HepG2 (cell line): Measurements from ENCODE around the gene GPR15. TPM values are rescaled to one million over a fixed set of nuclear protein-coding genes. Genes with fewer than 3 reads are reported as not detected.

Experiments used
- ATAC-seq: fragments of 200-7000 bp; cut with Tn5 transposase; 3 replicates; pipeline ENCODE4 v1.9.1; 2020; ENCODE audit warnings: mild to moderate bottlenecking, moderate library complexity
- BruUV-seq: library from RNA; stranded (reverse); fragments of 400-500 nt; replicated peaks from 2 replicates; lab custom pipeline; 2021; lab: Mats Ljungman, UMichigan
- CTCF ChIA-PET: fragments of 300-600 bp; formaldehyde crosslinking; extraction: SDS; loops from one replicate; lab custom pipeline; 2021; ENCODE audit warnings: low total read pairs, inconsistent platforms, low intra/inter-chr PET ratio; lab: Yijun Ruan, JAX
- POLR2A ChIA-PET: fragments of 350-600 bp; sonication (Branson Sonifier 250); formaldehyde crosslinking; loops from one replicate; lab custom pipeline; 2020; ENCODE audit warnings: antibody characterized with exemption, inconsistent platforms; lab: Yijun Ruan, JAX
- DNase-seq: peaks from one replicate; pipeline ENCODE4 v3.0.0-alpha.2; 2015; ENCODE audit warnings: low spot score
- FAIRE-seq: peaks from 3 replicates; lab custom pipeline; 2011; peaks lifted over from hg19 to GRCh38; lab: Jason Lieb, UNC
- H2AFZ ChIP-seq: one replicate; pipeline ENCODE4 v1.6.1; 2011; ENCODE audit warnings: low read length, inconsistent platforms
- H3K27ac ChIP-seq: fragments of 300-600 bp; 3 replicates; pipeline ENCODE4 v1.8.0; 2011; ENCODE audit warnings: mixed run types, mild to moderate bottlenecking, mixed read lengths, low read length, inconsistent platforms; ENCODE audit not compliant: insufficient read depth; ENCODE audit errors: extremely low read length
- H3K27me3 ChIP-seq, 2 experiments: fragments of 200-600 bp in 1 of 2; 2 replicates in 1 of 2; 3 replicates in 1 of 2; pipeline versions ENCODE4 v1.6.0 to v1.8.0; 2011; ENCODE audit warnings: low read length in 2 of 2, mild to moderate bottlenecking in 2 of 2, moderate library complexity in 2 of 2, inconsistent platforms in 1 of 2; ENCODE audit not compliant: insufficient read depth in 2 of 2, control insufficient read depth in 1 of 2
- H3K36me3 ChIP-seq, 2 experiments: fragments of 200-600 bp in 1 of 2; replicated peaks in 1 of 2; 2 replicates in 1 of 2; 3 replicates in 1 of 2; pipeline versions ENCODE4 v1.5.1 to v1.8.0; 2011; ENCODE audit warnings: low read length in 2 of 2, inconsistent platforms in 1 of 2; ENCODE audit not compliant: insufficient read depth in 2 of 2, control insufficient read depth in 1 of 2
- H3K4me1 ChIP-seq: 2 replicates; pipeline ENCODE4 v1.5.1; 2012; ENCODE audit warnings: low read length, inconsistent platforms; ENCODE audit not compliant: insufficient read depth
- H3K4me2 ChIP-seq: 2 replicates; pipeline ENCODE4 v1.6.0; 2011; ENCODE audit warnings: low read depth, low read length, inconsistent platforms
- H3K4me3 ChIP-seq, 3 experiments: fragments of 200-600 bp in 1 of 3; sonication (generic), shearing (Covaris generic) in 1 of 3; replicated peaks in 1 of 3; 2 replicates each; pipeline ENCODE4 v1.5.1; 2011 to 2016; ENCODE audit warnings: low read length in 3 of 3, inconsistent platforms in 2 of 3, low read depth in 2 of 3, mild to moderate bottlenecking in 2 of 3, control low read depth in 1 of 3, mixed read lengths in 1 of 3; ENCODE audit not compliant: insufficient read depth in 1 of 3
- H3K79me2 ChIP-seq: one replicate; pipeline ENCODE4 v1.6.1; 2011; ENCODE audit warnings: low read length, inconsistent platforms; ENCODE audit not compliant: insufficient read depth
- H3K9ac ChIP-seq: 2 replicates; pipeline ENCODE4 v1.6.0; 2011; ENCODE audit warnings: mild to moderate bottlenecking, low read depth, low read length, inconsistent platforms; ENCODE audit not compliant: insufficient read depth
- H3K9me3 ChIP-seq: 2 replicates; pipeline ENCODE4 v1.5.1; 2012; ENCODE audit warnings: mild to moderate bottlenecking, low read length
- H4K20me1 ChIP-seq: 2 replicates; pipeline ENCODE4 v1.6.0; 2011; ENCODE audit warnings: inconsistent platforms, mild to moderate bottlenecking, low read length, moderate library complexity; ENCODE audit not compliant: insufficient read depth
- HES4 ChIP-seq: sonication (generic); formaldehyde crosslinking; IDR thresholded peaks from 2 replicates; pipeline ENCODE4 v1.9.0; 2021; ENCODE audit warnings: mild to moderate bottlenecking, missing genetic modification reagents, borderline replicate concordance
- KLF16 ChIP-seq, 2 experiments: sonication (generic) in 1 of 2; formaldehyde crosslinking in 1 of 2; IDR thresholded peaks; 2 replicates each; pipeline versions ENCODE4 v1.6.1 to v1.8.0; 2016 to 2023; ENCODE audit warnings: missing genetic modification reagents in 2 of 2, missing compliant biosample characterization in 1 of 2
- KMT2B ChIP-seq: IDR thresholded peaks from 2 replicates; pipeline ENCODE4 v1.6.1; 2016; ENCODE audit warnings: missing genetic modification reagents, missing compliant biosample characterization
- NPAS2 ChIP-seq: sonication (generic); formaldehyde crosslinking; IDR thresholded peaks from 2 replicates; pipeline ENCODE4 v1.8.0; 2022; ENCODE audit warnings: mild to moderate bottlenecking, missing genetic modification reagents, borderline replicate concordance
- PAX8 ChIP-seq: sonication (generic); formaldehyde crosslinking; IDR thresholded peaks from 2 replicates; pipeline ENCODE4 v1.8.0; 2022; ENCODE audit warnings: mild to moderate bottlenecking, missing genetic modification reagents, borderline replicate concordance
- PITX1 ChIP-seq: sonication (generic); formaldehyde crosslinking; IDR thresholded peaks from 2 replicates; pipeline ENCODE4 v1.5.1; 2020; ENCODE audit warnings: mild to moderate bottlenecking, missing genetic modification reagents
- POLR2G ChIP-seq: fragments of 200-400 bp; formaldehyde crosslinking; IDR thresholded peaks from 2 replicates; pipeline ENCODE4 v1.6.1; 2018; ENCODE audit warnings: mild to moderate bottlenecking, low read depth, low read length, moderate library complexity
- SAP130 ChIP-seq: IDR thresholded peaks from 2 replicates; pipeline ENCODE4 v1.6.1; 2016; ENCODE audit warnings: low read depth
- SETDB1 ChIP-seq: sonication (generic); formaldehyde crosslinking; IDR thresholded peaks from 2 replicates; pipeline ENCODE4 v1.5.1; 2020; ENCODE audit warnings: missing genetic modification reagents, mild to moderate bottlenecking, borderline replicate concordance
- SKI ChIP-seq: fragments of 450-650 bp; IDR thresholded peaks from one replicate; pipeline ENCODE4 v1.6.1; 2018; ENCODE audit warnings: mild to moderate bottlenecking; ENCODE audit not compliant: partially characterized antibody
- SMARCC2 ChIP-seq: fragments of 450-650 bp; IDR thresholded peaks from 2 replicates; pipeline ENCODE4 v1.6.1; 2017; ENCODE audit warnings: antibody characterized with exemption, mild to moderate bottlenecking
- THAP11 ChIP-seq: IDR thresholded peaks from 2 replicates; pipeline ENCODE4 v1.6.1; 2016; ENCODE audit warnings: missing biosample characterization, missing genetic modification reagents
- ZBTB39 ChIP-seq: sonication (generic); formaldehyde crosslinking; IDR thresholded peaks from 2 replicates; pipeline ENCODE4 v1.5.0; 2020; ENCODE audit warnings: missing genetic modification reagents
- ZNF20 ChIP-seq: sonication (generic); formaldehyde crosslinking; IDR thresholded peaks from 2 replicates; pipeline ENCODE4 v1.4.0; 2020; ENCODE audit warnings: mild to moderate bottlenecking, moderate library complexity, missing genetic modification reagents
- ZNF605 ChIP-seq: sonication (generic); formaldehyde crosslinking; IDR thresholded peaks from 2 replicates; pipeline ENCODE4 v1.8.0; 2022; ENCODE audit warnings: mild to moderate bottlenecking, missing genetic modification reagents
- ZNF703 ChIP-seq: sonication (generic); formaldehyde crosslinking; IDR thresholded peaks from 2 replicates; pipeline ENCODE4 v1.5.1; 2020; ENCODE audit warnings: missing genetic modification reagents, mild to moderate bottlenecking, moderate library complexity, borderline replicate concordance
- ZNF709 ChIP-seq: sonication (generic); formaldehyde crosslinking; IDR thresholded peaks from 2 replicates; pipeline ENCODE4 v1.5.0; 2020; ENCODE audit warnings: mild to moderate bottlenecking, missing genetic modification reagents
- ZNF747 ChIP-seq: sonication (generic); formaldehyde crosslinking; IDR thresholded peaks from 2 replicates; pipeline ENCODE4 v1.8.1; 2023; ENCODE audit warnings: missing genetic modification reagents, mild to moderate bottlenecking, borderline replicate concordance
- WGBS: methylation state at CpG from one replicate; pipeline ENCODE4 v1.1.6; 2017; ENCODE audit warnings: low lambda C conversion rate; 5-methylcytosine and 5-hydroxymethylcytosine counted together
- in situ Hi-C: cut with HindIII; loops from 2 replicates; pipeline ENCODE4 v1.10.0; 2017; ENCODE audit warnings: low pct_unique_long_range_greater_than_20kb; ENCODE audit not compliant: extremely low pct_ligation_motif_present
- intact Hi-C: fragments of 100-400 bp; cut with micrococcal nuclease; formaldehyde crosslinking; loops from one replicate; pipeline ENCODE4 v1.10.0; 2022; ENCODE audit not compliant: unreplicated experiment
- polyA plus RNA-seq, 8 experiments: library from polyadenylated mRNA; depleted of rRNA in 3 of 8; stranded (reverse) in 7 of 8; unstranded in 1 of 8; fragments of >200 nt; fragmentation: Illumina TruSeq in 4 of 8; extraction: Trizol in 4 of 8; gene quantifications; 2 replicates each; pipeline versions ENCODE4 v1.2.1 to v1.2.3, GENCODE V29; 2011 to 2016; ENCODE audit warnings: low read depth in 4 of 8, missing spikeins in 1 of 8, mixed read lengths in 1 of 8; ENCODE audit not compliant: insufficient read depth in 1 of 8
- total RNA-seq, 5 experiments: library from RNA; depleted of rRNA; stranded (reverse); fragments of >200 nt; fragmentation: Illumina TruSeq; extraction: Trizol; gene quantifications; 2 replicates each; pipeline ENCODE4 v1.2.3, GENCODE V29; 2016; ENCODE audit warnings: low read depth in 1 of 5
- TF ChIP-seq, protein P1 (sequence below): IDR thresholded peaks from 2 replicates; pipeline ENCODE4 v1.6.1; 2016; ENCODE audit warnings: low read depth, control low read depth

The GPR15 gene
- total and polyA plus RNA-seq, 2 of the 13 experiments (the other 11 are each of a cell fraction or from before 2014, with no cell fraction given), result not detected

GRCh38 chr3:98560911-98561310, 29.1 kb downstream of the GPR15 start:
- POLR2A ChIA-PET, result no interaction called here
- 93% methylated on average over 2 of the region's 2 CpGs for WGBS
- no peak for FAIRE-seq

More at GRCh38 chr3:98560911-98561310, 29.1 kb downstream of the GPR15 start:
- intact Hi-C loops (no loop called here), in situ Hi-C loops (loop anchor here (25.0 kb wide), 1 partner anchor 524 kb away; the partner anchor contains the start of gene GABRR3)
- H3K36me3 ChIP-seq, result no peaks in the 10 kb centered on the region
- H3K4me3 ChIP-seq, result no peak overlapping the region
- no peaks in the 10 kb centered on the region for H3K9me3 ChIP-seq
- no peaks in the 10 kb centered on the region for H3K79me2 ChIP-seq
- no peak overlapping the region for H2AFZ ChIP-seq
- CTCF ChIA-PET, result no interaction called here
- H3K27me3 ChIP-seq, result no peaks in the 10 kb centered on the region
- BruUV-seq, result no TSS peak
- no peak overlapping the region for H3K4me2 ChIP-seq
- no peak overlapping the region for H3K9ac ChIP-seq
- ATAC-seq (no peak), DNase-seq (no peak)
- H3K4me1 ChIP-seq, result no peaks in the 10 kb centered on the region
- no peak for TF ChIP-seq SKI
- TF ChIP-seq KMT2B, result no peak
- TF ChIP-seq ZNF709 (CRISPR knock-in tag), result no peak
- TF ChIP-seq ZNF605 (CRISPR knock-in tag), result no peak
- no peak for TF ChIP-seq HES4
- no peak for TF ChIP-seq THAP11 (CRISPR knock-in tag)
- TF ChIP-seq, protein P1, sequence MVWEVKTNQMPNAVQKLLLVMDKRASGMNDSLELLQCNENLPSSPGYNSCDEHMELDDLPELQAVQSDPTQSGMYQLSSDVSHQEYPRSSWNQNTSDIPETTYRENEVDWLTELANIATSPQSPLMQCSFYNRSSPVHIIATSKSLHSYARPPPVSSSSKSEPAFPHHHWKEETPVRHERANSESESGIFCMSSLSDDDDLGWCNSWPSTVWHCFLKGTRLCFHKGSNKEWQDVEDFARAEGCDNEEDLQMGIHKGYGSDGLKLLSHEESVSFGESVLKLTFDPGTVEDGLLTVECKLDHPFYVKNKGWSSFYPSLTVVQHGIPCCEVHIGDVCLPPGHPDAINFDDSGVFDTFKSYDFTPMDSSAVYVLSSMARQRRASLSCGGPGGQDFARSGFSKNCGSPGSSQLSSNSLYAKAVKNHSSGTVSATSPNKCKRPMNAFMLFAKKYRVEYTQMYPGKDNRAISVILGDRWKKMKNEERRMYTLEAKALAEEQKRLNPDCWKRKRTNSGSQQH, result no peak
- no peak for TF ChIP-seq PITX1 (CRISPR knock-in tag)
- TF ChIP-seq ZNF20 (CRISPR knock-in tag), result no peak
- no peak for TF ChIP-seq ZNF703 (CRISPR knock-in tag)
- TF ChIP-seq NPAS2, result no peak
- TF ChIP-seq SAP130, result no peak
- no peak for TF ChIP-seq SMARCC2
- TF ChIP-seq KLF16 (CRISPR knock-in tag; IDR thresholded peaks at IDR 0.05), result no peak
- TF ChIP-seq ZNF747, result no peak
- TF ChIP-seq SETDB1 (CRISPR knock-in tag), result no peak
- no peak for TF ChIP-seq PAX8 (CRISPR knock-in tag)
- no peak for TF ChIP-seq ZBTB39 (CRISPR knock-in tag)
- no peak for TF ChIP-seq POLR2G
- H3K27ac ChIP-seq, result no peak overlapping the region
- H4K20me1 ChIP-seq, result no peaks in the 10 kb centered on the region
